ENCODE results near the gene DUS3L. TPM values are rescaled to one million over a fixed set of nuclear protein-coding genes. Genes with fewer than 3 reads are reported as not detected.
"Not testable (repeated sequence)": the region's sequence is repeated elsewhere in the genome, so short reads cannot be mapped to it uniquely, and the experiment has no call there.

DUS3L gene
- total RNA-seq, 1 donor from 2014 or later, result 32.7 TPM

- DNase-seq (ENCODE audit: extremely low read depth, low read depth, low spot score), result no peak
Observed at GRCh38 chr19:5778402-5778801, 12.6 kb downstream of the DUS3L start.

GRCh38 chr19:5775668-5776309 lies 15.2 kb downstream of the DUS3L start:
- DNase-seq (ENCODE audit: extremely low read depth, low read depth, low spot score), result no peak

DNA sequence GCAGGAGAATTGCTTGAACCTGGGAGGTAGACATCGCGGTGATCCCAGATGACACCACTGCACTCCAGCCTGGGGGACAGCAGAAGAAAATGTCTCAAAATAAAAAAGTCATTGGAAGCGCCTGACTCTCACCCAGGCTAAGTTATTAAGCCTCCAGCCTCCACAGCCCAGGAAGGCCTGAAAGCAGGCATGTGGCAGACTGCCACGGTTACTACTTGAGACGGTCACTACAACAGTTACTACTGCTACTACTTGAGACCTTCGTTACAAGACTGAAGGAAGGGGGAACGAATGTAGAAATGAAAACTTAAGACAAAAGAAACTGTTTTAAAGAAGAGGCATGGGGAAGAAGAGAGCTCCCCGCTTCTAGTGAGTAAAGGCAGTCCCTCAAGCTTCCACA lies 16.0 kb downstream of the DUS3L start:
- no peak for DNase-seq (ENCODE audit: extremely low read depth, low read depth, low spot score)

- DNase-seq (ENCODE audit: extremely low read depth, low read depth, low spot score), result no peak
Observed at GRCh38 chr19:5773276-5773675, 17.7 kb downstream of the DUS3L start.

GRCh38 chr19:5772416-5772815 lies 18.5 kb downstream of the DUS3L start:
- DNase-seq (ENCODE audit: extremely low read depth, low read depth, low spot score), result no peak

DNA sequence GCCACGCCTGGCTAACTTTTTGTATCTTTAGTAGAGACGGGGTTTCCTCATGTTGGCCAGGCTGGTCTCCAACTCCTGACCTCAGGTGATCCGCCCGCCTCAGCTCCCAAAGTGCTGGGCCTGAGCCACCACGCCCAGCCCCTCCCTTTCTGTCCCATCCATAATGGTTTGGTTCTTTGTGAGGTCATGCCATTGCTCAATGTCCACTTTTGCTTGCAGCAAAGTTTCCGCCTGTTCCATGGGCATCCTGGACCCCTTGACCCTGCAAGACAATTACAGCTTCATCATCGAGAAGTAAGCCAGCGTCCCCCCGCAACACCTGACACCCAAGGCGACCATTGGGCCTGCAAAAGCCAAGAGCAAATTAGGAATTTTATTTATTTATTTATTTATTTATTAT lies 23.0 kb downstream of the DUS3L start:
- no peak for DNase-seq (ENCODE audit: extremely low read depth, low read depth, low spot score)

DNA sequence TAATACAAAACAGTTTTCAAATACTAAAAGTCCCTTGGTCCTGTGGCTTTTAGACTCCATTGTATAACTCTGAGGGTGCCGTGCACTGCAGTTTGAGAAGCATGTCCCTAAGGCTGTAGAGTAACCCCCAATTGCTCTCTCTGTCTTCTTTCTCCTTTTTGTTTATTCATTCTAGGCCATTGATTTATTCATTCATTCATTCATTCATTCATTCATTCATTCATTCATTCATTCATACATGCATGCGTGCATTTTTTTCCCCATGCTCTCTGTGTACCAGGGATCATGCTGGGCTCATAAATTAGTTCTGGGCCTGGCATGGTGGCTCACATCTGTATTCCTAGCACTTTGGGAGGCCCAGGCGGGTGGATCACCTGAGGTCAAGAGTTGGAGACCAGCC lies 25.7 kb downstream of the DUS3L start:
- DNase-seq (ENCODE audit: extremely low read depth, low read depth, low spot score), result no peak

GRCh38 chr19:5762608-5763217 lies 28.2 kb downstream of the DUS3L start:
- DNase-seq (ENCODE audit: extremely low read depth, low read depth, low spot score), result no peak

GRCh38 chr19:5753743-5754142 lies 37.2 kb downstream of the DUS3L start:
- DNase-seq (ENCODE audit: extremely low read depth, low read depth, low spot score), result no peak

DNA sequence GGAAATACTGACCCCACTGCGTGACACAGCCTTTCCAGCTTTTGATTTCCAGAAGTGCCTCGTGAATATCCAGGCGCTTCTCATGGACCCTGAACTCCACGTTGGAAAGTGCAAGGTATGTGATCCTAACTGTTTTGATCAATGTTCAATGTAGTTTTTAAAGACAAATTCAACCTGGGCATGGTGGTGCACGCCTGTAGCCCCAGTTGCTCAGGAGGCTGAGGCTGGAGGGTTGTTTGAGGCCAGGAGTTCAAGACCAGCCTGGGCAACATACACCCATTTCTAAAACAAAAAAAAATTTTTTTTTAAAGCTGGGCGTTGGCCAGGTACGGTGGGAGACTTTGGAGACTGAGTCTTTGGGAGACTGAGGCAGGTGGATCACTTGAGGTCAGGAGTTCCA lies 39.3 kb downstream of the DUS3L start:
- DNase-seq (ENCODE audit: extremely low read depth, low read depth, low spot score), result no peak

- no peak for DNase-seq (ENCODE audit: extremely low read depth, low read depth, low spot score)
Observed at GRCh38 chr19:5749505-5749904, 41.5 kb downstream of the DUS3L start.

DNA sequence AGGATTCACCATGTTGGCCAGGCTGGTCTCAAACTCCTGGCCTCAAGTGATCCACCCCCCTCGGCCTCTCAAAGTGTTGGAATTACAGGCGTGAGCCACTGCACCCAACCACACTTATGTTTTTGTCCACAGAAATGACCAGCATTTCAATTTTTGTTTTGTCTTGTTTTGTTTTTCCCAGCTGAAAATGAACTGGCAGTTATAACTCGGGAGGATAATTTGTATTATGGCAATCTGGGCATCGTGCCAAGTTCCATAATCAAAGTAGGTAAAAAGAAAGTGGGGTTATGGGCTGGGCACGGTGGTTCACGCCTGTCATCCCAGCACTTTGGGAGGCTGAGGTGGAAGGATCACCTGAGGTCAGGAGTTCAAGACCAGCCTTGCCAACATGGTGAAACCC lies 42.0 kb downstream of the DUS3L start:
- not testable (repeated sequence) for DNase-seq (ENCODE audit: extremely low read depth, low read depth, low spot score)

- DNase-seq (ENCODE audit: extremely low read depth, low read depth, low spot score), result not testable (repeated sequence)
Observed at GRCh38 chr19:5744999-5745398, 46.0 kb downstream of the DUS3L start.

DNA sequence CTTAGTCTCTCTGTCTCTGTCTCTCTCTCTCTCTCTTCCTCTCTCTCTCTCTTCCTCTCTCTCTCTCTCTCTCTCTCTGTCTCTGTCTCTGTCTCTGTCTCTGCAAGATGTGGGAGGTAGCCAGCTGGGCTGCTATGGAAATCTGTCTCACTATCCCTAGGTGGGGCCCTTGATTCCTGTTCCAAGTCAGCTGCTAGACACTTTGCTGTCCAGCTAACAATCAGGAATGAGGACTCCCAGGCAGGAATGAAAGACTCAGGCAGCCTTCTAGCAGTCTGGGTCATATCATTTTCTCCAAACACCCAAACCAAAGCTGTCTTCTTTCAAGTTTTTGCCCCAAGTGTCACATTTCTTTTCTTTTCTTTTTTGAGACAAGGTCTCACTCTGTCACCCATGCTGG lies 47.3 kb downstream of the DUS3L start:
- DNase-seq (ENCODE audit: extremely low read depth, low read depth, low spot score), result no peak

- DNase-seq (ENCODE audit: extremely low read depth, low read depth, low spot score), result no peak
Observed at GRCh38 chr19:5742051-5742450, 48.9 kb downstream of the DUS3L start.

DNA sequence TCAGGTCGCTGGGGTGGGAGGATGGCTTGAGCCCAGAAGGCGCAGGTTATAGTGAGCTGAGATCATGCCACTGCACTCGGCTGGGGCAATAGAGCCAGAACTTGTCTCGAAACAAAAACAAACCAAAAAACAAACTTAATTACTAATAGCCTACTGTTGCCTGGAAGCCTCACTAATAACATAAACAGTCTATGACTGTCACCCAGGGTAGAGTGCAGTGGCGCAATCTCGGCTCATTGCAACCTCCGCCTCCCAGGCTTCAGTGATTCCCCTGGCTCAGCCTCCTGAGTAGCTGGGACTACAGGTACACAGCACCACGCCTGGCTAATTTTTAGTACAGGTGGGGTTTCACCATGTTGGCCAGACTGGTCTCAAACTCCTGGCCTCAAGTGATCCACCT lies 52.5 kb downstream of the DUS3L start:
- no peak for DNase-seq (ENCODE audit: extremely low read depth, low read depth, low spot score)

Other genes starting within 250 kb of the DUS3L start
- not detected in 2 replicates for gene TINCR, start 223.2 kb downstream of the DUS3L start, total RNA-seq
- gene SAFB2, start 168.4 kb downstream of the DUS3L start, total RNA-seq, result 25.7 and 30.9 TPM in 2 replicates
- 33.4 and 77.9 TPM in 2 replicates for gene SAFB, start 168.1 kb downstream of the DUS3L start, total RNA-seq
- gene MICOS13, start 110.6 kb downstream of the DUS3L start, total RNA-seq, result 62.1 and 64.9 TPM in 2 replicates
- gene HSD11B1L, start 110.1 kb downstream of the DUS3L start, total RNA-seq, result 20.2 and 28.2 TPM in 2 replicates
- gene RPL36, start 100.9 kb downstream of the DUS3L start, total RNA-seq, result 869 and 1,268 TPM in 2 replicates
- 75.9 and 123 TPM in 2 replicates for gene LONP1, start 71.0 kb downstream of the DUS3L start, total RNA-seq
- gene CATSPERD, start 70.5 kb downstream of the DUS3L start, total RNA-seq, result not detected in 2 replicates
- gene PRR22, start 6.4 kb downstream of the DUS3L start, total RNA-seq, result 0.29 and 0.76 TPM in 2 replicates
- gene NRTN, start 13.9 kb upstream of the DUS3L start, total RNA-seq, result not detected in 2 replicates
- not detected in 2 replicates for gene FUT6, start 48.5 kb upstream of the DUS3L start, total RNA-seq
- gene FUT3, start 60.3 kb upstream of the DUS3L start, total RNA-seq, result not detected in 2 replicates
- gene FUT5, start 79.4 kb upstream of the DUS3L start, total RNA-seq, result not detected in 2 replicates
- 251 and 297 TPM in 2 replicates for gene NDUFA11, start 112.6 kb upstream of the DUS3L start, total RNA-seq
- gene VMAC, start 113.7 kb upstream of the DUS3L start, total RNA-seq, result 3.2 and 6.1 TPM in 2 replicates
- gene CAPS, start 123.1 kb upstream of the DUS3L start, total RNA-seq, result 3.7 and 8.4 TPM in 2 replicates
- 49.5 and 76.5 TPM in 2 replicates for gene RANBP3, start 187.0 kb upstream of the DUS3L start, total RNA-seq

All from glomerular endothelial cell (primary cell).